Osteoblast (primary cell): ENCODE results near the gene HUWE1. TPM values are rescaled to one million over a fixed set of nuclear protein-coding genes. Genes with fewer than 3 reads are reported as not detected.

ENCODE experiments used
- DNase-seq: peaks from one replicate; pipeline ENCODE4 v3.0.0; 2011; ENCODE audit warnings: low spot score, mixed read lengths; ENCODE audit not compliant: insufficient read length; ENCODE audit errors: missing footprints
- H2AFZ ChIP-seq: 2 replicates; pipeline ENCODE4 v1.6.0; 2011; ENCODE audit warnings: mild to moderate bottlenecking, low read length
- H3K27ac ChIP-seq: 2 replicates; pipeline ENCODE4 v1.5.1; 2011; ENCODE audit warnings: mild to moderate bottlenecking, low read depth, low read length, moderate library complexity
- H3K27me3 ChIP-seq: 2 replicates; pipeline ENCODE4 v1.6.0; 2012; ENCODE audit warnings: mild to moderate bottlenecking, control low read depth, inconsistent platforms, low read length, moderate library complexity; ENCODE audit not compliant: insufficient read depth
- H3K36me3 ChIP-seq: 2 replicates; pipeline ENCODE4 v1.5.1; 2011; ENCODE audit warnings: mild to moderate bottlenecking, low read length, control low read depth, moderate library complexity; ENCODE audit not compliant: insufficient read depth
- H3K4me1 ChIP-seq: 2 replicates; pipeline ENCODE4 v1.5.1; 2011; ENCODE audit warnings: mild to moderate bottlenecking, low read length, control low read depth, moderate library complexity; ENCODE audit not compliant: insufficient read depth
- H3K4me2 ChIP-seq: 2 replicates; pipeline ENCODE4 v1.6.0; 2011; ENCODE audit warnings: mild to moderate bottlenecking, low read length; ENCODE audit not compliant: insufficient read depth
- H3K4me3 ChIP-seq: fragments of 200-600 bp; sonication (generic); 3 replicates; pipeline ENCODE4 v1.5.1; 2012; ENCODE audit warnings: mild to moderate bottlenecking, low read length, inconsistent platforms; ENCODE audit not compliant: insufficient read depth
- H3K79me2 ChIP-seq: 2 replicates; pipeline ENCODE4 v1.6.0; 2012; ENCODE audit warnings: mild to moderate bottlenecking, low read length, control low read depth, inconsistent platforms; ENCODE audit not compliant: insufficient read depth
- H3K9me3 ChIP-seq: 2 replicates; pipeline ENCODE4 v1.5.1; 2011; ENCODE audit warnings: low read depth, low read length, control low read depth
- H4K20me1 ChIP-seq: 2 replicates; pipeline ENCODE4 v1.6.0; 2012; ENCODE audit warnings: mild to moderate bottlenecking, low read length, control low read depth; ENCODE audit not compliant: insufficient read depth
- CTCF ChIP-seq: IDR thresholded peaks from 2 replicates; pipeline ENCODE4 v1.5.1; 2011; ENCODE audit warnings: mild to moderate bottlenecking, low read depth, low read length, moderate library complexity; ENCODE audit errors: extremely low read depth
- total RNA-seq: library from RNA; depleted of rRNA; stranded (reverse); fragments of >200 nt; gene quantifications from 2 replicates; pipeline ENCODE4 v1.2.3, GENCODE V29; 2012

Gene HUWE1
- total RNA-seq, 1 donor: 116 TPM

DNA sequence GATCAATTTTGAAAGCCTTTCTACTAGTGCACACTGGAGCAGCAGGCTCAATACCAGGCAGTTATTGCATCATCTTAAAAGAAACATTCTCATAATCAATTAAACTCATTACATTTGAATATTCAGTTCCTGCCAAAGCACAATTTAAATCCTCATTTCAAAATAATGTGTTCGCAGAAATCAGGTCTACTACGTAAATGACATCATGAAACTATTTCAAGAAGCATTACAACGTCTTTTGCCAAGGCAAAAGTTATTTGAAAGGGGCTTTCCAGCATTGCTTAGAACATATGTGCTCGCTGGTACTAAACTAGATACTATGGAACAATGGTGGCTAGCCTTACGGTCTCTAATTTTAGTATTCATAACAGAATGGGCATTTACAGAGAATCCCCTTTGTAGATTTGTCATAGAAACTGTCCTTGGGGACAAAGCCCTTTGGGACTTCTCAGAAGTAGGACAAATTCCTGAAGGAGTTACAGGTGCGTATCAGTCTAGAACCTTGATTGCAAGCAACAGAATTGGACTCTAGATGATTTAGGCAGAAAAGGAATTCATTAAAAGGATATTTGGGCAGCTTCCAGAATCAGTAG lies 27.6 kb upstream of the HUWE1 start:
- Histone ChIP-seq H3K79me2 (no peaks in the 10 kb centered on the region), H3K4me2 (peak overlapping the region; percentile 65), H3K4me3 (no peak overlapping the region), H3K9me3 (no peaks in the 10 kb centered on the region), H3K4me1 (peaks cover 14% of the 10 kb centered on the region), H3K27me3 (peaks cover 3% of the 10 kb centered on the region), H3K27ac (no peak overlapping the region), H3K36me3 (no peaks in the 10 kb centered on the region), H2AFZ (no peak overlapping the region), H4K20me1 (no peaks in the 10 kb centered on the region)
- TF ChIP-seq CTCF: no peak
- DNase-seq: no peak

DNA sequence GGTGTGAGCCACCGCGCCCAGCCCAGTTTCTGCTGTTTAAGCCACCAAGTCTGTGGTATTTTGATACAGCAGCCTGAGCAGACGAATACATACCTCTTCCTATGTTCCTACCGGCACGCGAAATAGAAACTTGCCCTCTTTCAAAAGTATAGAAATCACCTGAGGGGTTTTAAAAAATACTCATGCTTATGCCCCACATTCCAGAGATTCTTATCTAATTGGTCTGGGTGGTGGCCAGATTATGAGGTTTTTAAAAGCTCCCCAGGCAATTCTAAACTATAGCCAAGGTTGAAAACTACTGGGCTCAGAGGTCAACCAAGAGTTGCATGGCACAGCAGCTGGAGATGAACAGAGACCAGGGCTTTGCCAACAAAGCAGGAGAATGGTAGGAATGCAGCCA lies 24.9 kb upstream of the HUWE1 start:
- Histone ChIP-seq H2AFZ (no peak overlapping the region), H3K36me3 (no peaks in the 10 kb centered on the region), H3K4me3 (no peak overlapping the region), H3K4me1 (peaks cover 14% of the 10 kb centered on the region), H3K27ac (no peak overlapping the region), H3K9me3 (no peaks in the 10 kb centered on the region), H4K20me1 (no peaks in the 10 kb centered on the region), H3K27me3 (peaks cover 3% of the 10 kb centered on the region), H3K79me2 (no peaks in the 10 kb centered on the region), H3K4me2 (no peak overlapping the region)
- TF ChIP-seq CTCF: no peak
- no peak for DNase-seq

DNA sequence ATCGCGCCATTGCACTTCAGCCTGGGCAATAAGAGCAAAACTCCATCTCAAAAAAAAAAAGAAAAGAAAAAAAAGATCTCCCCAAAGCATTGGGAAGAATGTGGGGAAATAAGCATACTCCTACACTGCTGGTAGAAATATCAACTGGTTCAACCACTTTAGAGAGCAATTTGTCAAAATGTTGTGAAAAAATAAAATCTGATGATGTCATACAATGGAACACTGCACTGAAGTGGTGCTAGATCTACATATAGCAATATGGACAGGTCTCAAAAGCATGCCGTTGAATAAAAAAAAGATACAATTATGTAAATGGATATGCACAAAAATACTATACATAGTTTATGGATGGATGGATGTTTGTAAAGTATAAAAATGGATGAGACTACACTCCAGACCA lies 18.3 kb upstream of the HUWE1 start:
- Histone ChIP-seq H3K27ac (no peak overlapping the region), H3K36me3 (no peaks in the 10 kb centered on the region)
- no peak for TF ChIP-seq CTCF

GRCh38 chrX:53704294-53704693 lies 17.8 kb upstream of the HUWE1 start:
- no peaks in the 10 kb centered on the region for H3K36me3 ChIP-seq
- peaks cover 7% of the 10 kb centered on the region for H3K27me3 ChIP-seq
- H3K79me2 ChIP-seq: no peaks in the 10 kb centered on the region
- no peak overlapping the region for H3K4me2 ChIP-seq
- no peaks in the 10 kb centered on the region for H3K4me1 ChIP-seq
- H3K27ac ChIP-seq: no peak overlapping the region
- TF ChIP-seq CTCF: no peak
- H3K4me3 ChIP-seq: no peak overlapping the region
- H4K20me1 ChIP-seq: no peaks in the 10 kb centered on the region
- no peaks in the 10 kb centered on the region for H3K9me3 ChIP-seq
- no peak overlapping the region for H2AFZ ChIP-seq
- DNase-seq: no peak

More for the DNA sequence above, 18.3 kb upstream of the HUWE1 start:
- H3K4me2 ChIP-seq: no peak overlapping the region
- H3K4me1 ChIP-seq: no peaks in the 10 kb centered on the region
- peaks cover 7% of the 10 kb centered on the region for H3K27me3 ChIP-seq
- no peaks in the 10 kb centered on the region for H3K79me2 ChIP-seq
- H3K4me3 ChIP-seq: no peak overlapping the region
- H3K9me3 ChIP-seq: no peaks in the 10 kb centered on the region
- no peak overlapping the region for H2AFZ ChIP-seq
- H4K20me1 ChIP-seq: no peaks in the 10 kb centered on the region
- no peak for DNase-seq
